HG03159 (cell line): ENCODE results near the gene VPS13C.

Experiments
- ATAC-seq: cut with Tn5 transposase; IDR thresholded peaks from one replicate; pipeline ENCODE4 v1.9.1; 2021; ENCODE audit warnings: mild to moderate bottlenecking, moderate library complexity; ENCODE audit not compliant: unreplicated experiment

The VPS13C gene

DNA sequence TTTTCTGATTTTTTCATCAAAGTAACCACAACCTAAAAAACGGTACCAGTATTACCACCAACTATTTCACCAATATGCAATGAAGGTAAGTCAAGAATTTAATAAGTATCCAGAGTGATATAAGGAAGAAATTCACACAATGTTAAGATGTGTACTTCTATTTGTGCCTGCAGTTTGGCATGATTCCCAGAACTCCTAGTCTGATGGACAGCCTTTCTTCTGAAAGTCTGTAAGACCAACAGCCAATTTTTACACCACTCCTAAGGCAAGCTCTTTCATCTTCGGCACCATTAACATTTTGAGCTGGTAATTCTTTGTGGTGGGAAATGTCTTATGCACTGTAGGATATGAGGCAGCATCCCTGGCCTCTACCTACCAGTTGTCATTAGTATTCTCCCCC is 108.3 kb downstream of the VPS13C start:
- no peak for ATAC-seq

DNA sequence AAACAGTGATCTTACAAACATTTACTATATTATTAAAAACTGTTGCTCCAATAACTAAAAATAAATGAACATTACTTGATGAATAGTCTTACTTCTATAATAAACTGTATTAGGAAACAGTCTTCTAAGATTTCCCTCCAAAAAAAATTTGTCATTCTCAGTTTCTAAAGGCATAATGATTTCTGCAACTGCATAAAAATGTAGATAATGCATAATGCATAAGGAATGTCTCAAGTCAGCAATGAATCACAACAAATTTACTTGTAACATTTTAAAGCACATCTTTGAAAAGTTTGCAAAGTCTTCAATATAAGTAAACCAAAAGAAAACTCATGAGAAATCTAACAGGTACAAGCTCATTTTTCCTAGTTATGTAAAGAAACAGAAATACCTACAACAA is 113.5 kb downstream of the VPS13C start:
- ATAC-seq, result no peak

DNA sequence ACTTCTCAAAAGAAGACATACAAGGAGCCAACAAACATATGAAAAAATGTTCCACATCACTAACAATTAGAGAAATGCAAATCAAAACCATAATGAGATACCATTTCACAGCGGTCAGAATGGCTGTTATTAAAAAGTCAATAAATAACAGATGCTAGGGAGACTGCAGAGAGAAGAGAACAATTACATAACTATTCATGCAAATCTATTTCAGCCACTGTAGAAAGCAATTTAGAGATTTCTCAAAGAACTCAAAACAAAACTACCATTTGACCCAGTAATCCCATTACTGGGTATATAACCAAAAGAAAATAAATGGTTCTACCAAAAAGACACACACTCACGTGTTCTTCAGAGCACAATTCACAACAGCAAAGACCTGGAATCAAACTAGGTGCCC is 116.3 kb downstream of the VPS13C start:
- no peak for ATAC-seq

DNA sequence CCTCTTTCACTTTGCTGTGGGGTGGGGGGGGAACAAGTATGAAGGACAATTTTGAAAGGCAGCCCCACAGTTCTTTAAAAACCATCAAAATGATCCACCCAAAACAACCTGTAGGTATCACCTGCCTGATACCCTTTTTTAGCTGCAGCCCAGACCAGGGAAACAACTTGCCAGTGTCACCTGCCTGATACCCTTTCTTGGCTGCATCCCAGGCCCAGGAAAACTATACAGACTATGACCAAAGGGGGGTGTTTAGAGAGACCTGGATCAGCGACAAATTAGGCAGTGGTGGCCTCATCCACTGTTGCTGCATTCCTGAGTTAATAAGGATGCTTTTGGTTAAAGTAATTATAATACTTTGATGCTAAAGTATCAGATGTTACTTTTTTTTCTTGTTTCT is 122.0 kb downstream of the VPS13C start:
- ATAC-seq, result no peak

DNA sequence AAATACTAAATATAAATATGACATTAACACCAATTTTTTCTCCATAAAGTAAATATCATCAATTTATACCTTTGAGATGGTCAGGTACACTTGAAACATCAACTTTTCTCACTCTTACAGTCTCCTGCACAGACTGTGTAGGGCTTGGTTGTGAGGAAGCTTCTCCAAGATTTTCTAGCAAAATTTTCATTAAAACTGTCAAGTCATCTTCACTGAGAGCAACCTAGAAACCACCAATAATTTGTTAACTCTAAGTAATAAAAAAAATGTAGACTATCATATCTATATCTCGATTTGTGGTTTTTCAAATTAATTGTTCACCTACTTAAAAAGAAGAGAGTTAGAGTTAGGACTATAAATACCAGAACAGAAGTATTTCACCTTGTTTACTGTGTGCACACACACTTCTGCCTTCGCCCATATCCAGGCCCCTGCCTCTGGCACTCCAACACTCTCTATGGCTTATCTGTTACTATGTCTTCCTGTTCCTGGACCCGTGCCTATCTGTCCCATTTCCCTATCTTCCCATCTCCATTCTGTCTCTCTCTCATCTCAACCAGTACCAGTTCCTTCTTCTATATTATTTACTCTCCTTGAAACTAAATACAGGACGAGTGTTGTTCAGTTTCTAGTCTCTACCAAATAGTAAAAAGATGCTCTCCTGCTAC is 123.6 kb downstream of the VPS13C start:
- no peak for ATAC-seq

DNA sequence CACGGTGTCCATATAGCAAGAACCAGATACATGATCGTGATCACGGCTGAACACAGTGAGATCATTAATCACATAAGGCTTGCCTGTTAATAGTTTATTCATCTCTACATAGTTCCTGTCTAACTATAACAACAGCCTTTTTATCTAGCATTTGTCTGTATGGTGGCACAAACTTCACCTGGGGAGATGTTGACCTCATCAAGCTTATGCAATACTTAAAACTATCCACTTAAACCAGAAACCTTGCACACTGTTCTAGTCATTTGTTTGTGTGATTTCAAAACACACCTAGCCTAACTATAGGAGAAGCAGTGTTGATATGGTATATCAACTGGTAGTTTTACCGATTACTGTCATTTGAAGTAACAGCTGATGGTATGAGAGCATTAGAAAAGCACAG is 124.8 kb downstream of the VPS13C start:
- no peak for ATAC-seq

DNA sequence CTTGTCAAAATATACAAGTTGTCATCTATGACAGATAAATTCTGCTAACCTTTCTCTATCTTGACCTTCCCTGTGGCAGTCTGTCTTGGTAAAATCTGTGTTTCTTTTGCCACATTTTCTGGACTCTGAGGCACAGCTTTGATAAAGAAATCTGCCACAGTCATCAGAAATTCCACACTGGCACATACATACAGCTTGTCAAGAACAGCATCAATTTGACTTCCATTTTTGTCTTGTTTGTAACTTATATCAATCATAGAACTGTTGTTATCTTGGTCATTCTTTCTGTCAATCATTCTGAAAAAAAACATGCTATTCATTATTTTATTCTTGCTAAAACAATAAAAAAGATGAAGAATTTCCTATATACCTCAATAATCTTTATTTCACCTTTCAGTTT is 130.8 kb downstream of the VPS13C start:
- ATAC-seq, result no peak

DNA sequence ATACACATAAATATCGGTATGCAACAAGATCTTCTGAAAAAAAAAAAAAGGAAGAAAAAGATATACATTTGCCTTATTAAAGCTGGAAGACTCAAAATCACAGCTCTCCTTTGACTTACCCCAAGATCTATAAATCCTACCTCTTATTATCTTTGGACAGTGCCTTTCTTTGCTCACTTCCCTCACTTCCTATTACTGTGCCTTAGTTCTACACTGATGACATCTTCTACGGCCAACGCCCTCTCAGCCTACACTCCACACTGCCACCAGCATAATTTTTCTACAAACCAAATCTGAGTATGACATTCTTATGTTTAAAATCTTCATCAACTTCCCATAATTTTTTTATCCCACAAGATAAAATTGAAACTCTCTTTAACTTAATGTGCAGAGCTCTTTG is 137.1 kb downstream of the VPS13C start:
- no peak for ATAC-seq

DNA sequence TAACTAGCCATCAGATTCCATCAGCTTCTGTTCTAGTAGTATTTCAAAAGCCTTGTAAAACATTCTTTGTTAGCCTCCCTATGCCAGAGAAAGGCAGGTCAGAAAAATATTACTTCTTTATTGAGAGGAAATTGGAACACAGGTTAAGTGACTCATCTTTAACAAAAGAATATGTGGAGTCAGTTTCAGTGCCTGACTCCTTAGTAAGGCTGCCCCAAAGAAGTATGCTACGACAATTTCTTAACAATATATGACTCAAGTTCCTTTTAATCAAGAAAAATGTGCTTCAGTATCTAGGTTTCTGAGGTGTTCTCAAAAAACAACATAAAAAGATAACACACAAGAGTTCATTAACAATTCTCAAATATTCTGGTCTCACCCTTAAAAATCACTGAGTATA is 139.2 kb downstream of the VPS13C start:
- ATAC-seq, result no peak

DNA sequence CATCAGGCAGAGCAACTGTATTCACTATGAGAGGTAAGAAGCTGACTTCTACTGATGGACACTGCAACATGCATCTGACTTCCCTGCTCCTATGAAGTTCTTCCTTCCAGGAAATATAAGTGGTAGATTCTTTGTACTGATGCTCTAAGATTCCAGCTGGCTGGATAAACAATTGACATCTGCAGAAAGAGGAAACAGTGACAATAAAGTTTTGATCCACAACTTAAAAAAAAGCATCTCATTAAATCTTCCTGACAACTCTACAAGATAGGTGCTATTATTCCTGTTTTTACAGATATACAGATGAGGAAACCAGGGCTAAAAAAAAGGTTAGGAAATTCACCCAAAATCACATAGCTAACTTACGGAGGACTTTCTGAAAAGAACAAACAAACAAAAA is 142.8 kb downstream of the VPS13C start:
- no peak for ATAC-seq

DNA sequence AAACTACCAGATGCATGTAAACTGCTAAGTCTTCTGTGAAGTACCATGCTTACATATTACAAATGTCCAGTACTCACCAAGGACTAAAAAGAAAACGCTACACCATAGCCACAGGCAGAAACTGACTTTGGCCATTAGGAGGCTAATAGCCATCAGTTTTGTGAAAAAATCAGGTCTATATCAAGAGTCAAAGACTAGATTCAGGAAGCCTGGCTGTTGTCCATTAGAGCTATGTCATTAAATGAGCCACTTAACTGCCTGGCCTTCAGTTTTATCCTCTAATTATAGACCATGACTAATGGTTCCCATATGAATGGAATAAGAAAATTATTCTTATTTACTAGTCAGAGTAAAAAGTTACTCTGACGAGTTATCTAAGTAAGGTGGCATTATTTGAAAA is 144.1 kb downstream of the VPS13C start:
- no peak for ATAC-seq

DNA sequence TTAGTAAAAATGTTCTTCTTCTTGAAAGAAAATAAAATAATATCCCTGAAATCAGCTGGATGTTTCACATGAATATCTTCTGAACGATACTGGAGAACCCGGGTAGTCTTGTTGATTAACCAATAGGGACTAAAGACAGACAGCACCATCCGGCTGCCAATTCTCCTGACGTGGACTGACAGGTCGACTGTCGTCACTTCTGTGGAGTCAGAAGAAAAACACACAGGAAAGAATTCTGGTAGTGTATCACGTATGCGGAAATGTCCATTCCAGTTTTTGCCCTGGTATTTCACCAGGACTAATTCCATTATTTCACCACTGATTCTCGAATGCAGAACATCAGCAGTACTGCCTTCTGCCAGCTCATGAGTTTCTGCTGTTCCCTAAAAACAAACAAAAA is 144.6 kb downstream of the VPS13C start:
- ATAC-seq, result no peak

DNA sequence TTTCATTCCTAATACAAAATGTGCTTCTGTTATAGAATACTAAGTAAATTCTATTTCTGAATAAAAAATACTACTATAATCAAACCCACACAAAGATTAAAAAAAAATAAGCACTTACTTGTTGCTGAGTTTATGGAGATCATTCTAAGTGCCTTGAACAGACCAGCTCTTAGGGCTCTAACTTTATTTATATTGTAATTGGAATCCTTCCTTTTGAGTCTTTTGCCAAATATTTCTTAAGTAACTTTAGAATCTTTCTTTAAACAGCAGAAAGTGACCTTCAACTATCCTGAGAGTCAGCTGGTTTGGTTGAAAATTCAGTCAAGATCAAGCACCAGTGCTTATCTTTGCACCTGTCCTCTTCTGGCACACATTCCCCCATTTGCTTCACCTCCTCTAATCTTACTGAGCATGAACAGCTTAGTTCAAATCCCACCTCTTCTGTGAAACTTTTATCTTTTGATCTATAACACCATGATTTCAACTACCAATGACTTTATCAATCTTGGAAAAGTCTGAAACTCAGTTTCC is 149.3 kb downstream of the VPS13C start:
- ATAC-seq, result no peak

DNA sequence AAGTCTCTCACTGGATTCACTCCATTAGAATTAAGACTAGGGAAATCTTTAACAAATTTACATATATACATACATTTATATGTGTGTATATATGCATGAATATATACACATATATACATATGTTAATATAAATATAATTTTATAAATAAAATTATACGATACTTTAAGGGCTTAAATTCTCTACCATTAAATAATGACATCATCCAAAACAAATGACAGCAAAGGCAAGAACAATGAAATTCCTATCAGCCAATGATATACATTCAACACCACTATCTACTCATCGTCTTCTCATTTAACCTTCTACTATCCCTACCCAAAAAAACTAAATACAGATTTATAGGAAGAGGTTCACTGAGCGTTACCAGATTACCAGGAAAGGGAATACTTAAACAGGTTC is 152.0 kb downstream of the VPS13C start:
- ATAC-seq, result no peak

DNA sequence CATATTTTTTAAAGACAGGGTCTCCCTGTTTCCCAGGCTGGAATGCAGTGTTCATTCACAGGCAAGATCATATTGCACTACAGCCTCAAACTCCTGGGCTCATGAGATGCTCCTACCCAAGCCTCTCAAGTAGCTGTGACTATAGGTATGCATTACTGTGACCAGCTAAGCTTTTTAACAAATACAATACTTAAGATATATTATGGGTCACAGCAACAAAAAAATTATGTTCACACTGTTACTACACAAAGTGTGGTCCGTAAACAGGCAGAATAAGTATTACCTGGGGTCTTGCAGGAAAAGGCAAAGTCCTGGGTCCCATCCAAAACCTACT is 152.5 kb downstream of the VPS13C start:
- ATAC-seq, result no peak

DNA sequence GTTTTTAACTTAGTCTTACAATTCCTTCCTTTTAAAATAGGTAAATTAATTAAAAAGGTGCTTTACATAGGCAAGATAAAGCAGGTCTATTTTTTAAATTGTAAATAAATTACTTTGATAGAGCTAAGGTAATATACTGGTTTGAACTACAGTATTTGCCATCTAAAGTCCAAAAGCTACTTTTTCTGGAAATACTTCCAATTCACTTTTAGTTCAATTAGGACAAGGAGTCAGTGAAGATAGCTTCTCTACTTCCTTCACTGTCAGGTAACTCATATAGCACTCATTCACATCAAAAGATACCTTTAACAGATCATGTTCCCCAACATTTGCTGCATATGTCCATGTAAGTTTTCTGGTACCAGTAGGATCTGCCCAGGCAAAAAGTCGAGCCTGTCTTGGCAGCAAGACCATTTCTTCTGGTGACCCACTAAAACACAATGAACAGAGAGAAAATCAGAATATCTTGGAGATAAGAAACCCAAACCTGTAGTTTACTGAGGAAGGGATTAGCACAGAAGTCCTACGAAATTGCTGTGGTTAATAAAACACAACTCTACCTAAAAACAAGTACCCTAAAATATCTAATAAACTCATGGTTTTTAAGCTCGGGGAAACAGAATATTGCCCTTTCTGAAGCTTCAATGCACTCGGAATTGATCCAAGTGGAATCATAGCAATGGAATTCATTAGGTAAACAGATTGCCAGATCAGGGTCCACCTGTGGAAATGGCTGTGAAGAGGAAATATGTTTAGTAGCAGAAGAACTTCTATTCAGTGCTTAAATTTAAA is 153.1 kb downstream of the VPS13C start:
- ATAC-seq, result no peak

DNA sequence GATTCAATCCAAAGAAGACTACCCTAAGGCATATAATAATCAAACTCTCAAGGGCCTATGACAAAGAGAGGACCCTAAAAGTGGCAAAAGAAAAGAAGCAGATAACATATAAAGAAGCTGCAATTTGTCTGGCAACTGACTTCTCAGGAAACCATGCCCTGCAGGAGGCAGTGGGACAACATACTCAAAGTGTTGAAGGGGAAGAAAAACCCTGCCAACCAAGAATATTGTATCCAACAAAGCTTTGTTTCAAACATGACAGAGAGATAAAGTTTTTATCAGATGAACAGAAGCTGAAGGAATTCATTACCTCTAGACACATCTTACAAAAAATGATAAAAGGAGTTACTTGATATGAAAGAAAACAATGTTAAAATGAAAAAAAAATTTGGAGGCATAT is 167.1 kb downstream of the VPS13C start:
- ATAC-seq, result no peak

DNA sequence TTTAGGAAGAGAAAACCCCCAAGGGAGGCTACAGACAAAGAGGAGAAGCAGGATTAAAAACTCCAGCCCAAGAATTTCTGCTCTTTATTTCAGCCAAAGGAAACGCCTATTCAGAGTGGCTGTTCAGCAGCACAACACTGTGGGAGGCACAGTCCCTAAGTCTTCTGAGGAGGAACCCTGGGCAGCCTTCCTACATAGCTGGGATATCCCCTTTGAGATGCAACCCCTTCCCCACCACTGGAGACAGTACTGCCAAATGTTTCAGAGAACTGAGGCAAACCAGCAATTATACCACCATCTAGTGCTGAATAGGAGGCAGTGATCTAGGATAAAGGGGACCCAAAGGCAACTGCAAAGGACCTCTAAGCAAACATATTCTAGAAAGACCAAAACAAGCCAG is 168.1 kb downstream of the VPS13C start:
- no peak for ATAC-seq

DNA sequence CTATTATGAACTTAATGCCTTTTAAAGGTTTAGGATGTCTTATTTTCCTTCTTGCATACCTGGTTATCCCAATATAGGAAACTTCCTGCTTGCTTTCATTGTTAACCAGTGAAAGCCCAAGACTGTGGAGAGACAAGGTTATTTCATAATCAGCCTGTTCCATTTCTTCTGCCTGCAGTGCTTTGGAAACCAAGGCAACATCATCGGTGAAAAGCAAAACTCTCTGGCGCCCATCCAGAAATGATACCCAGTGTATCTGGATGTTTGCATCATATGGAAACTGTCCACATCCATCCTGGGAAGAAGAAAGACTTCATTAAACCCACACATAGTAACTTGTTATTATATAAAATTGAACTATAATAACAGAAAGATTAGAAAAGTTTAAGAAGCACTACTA is 170.1 kb downstream of the VPS13C start:
- ATAC-seq, result no peak

DNA sequence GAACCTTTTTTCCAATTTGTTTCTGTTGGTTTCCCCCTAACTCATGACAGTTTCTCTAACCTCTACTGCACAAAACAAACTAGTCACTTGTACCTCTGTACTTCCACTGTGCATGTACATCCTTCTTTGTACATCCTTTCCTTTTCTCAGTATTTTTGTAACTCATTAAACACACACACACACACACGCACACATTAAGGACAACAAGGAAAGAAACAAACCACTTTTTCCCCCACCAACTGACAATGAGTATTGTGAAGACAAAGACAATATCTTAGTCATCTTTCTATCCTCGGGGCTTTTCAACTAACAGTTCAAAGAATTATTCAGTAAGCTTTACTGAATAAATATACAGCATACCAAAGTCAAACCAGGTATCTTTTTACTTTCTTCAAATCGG is 170.5 kb downstream of the VPS13C start:
- no peak for ATAC-seq

DNA sequence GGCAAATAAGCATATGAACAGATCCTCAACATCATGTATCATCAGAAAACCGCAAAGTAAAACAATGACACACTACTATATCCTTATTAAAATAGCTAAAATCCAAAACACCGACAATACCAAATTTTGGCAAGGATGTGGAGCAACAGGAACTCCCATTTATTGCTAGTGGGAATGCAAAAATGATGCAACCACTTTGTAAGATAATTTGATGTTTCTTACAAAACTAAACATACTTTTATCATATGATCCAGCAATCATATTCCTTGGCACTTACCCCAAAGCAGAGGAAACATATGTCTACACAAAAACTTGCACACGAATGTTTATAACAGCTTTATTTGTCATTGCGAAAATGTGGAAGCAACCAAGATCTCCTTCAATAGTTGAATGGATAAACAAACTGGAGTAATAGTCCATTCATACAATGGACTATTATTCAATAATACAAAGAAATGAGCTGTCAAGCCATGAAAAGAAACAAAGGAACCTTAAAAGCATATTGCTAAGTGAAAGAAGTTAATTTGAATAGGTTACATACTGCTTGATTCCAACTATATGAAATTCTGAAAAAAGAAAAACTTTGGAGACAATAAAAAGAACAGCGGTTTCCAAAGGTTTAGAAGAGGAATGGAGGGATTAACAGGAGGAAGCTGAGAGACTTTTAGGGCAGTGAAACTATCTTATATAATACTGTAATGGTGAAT is 172.0 kb downstream of the VPS13C start:
- no peak for ATAC-seq

DNA sequence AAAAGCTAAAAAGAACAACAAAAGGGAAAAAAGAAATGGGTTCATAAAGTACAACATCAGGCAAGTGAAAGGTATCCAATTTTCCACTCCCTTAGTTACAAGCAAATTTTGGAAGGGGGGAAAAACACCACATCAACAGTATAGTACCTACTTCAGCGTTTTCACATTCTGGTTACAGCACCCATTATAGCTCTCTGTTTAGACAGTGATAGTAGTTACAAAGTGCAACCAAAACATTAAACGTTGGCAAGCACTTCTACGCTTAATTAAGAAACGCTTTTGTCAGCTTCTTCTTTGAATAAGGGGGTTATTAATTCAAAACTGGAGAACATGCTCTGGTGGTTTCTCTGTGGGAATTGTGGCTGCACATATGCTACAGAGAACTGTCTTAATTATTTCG is 180.2 kb downstream of the VPS13C start:
- no peak for ATAC-seq
